Measurements from ENCODE around the gene THBS2. TPM values are rescaled to one million over a fixed set of nuclear protein-coding genes. Genes with fewer than 3 reads are reported as not detected.

THBS2 gene
- total and polyA plus RNA-seq, 4 donors = 5.5 to 35.4 (median 24.1) TPM

DNA sequence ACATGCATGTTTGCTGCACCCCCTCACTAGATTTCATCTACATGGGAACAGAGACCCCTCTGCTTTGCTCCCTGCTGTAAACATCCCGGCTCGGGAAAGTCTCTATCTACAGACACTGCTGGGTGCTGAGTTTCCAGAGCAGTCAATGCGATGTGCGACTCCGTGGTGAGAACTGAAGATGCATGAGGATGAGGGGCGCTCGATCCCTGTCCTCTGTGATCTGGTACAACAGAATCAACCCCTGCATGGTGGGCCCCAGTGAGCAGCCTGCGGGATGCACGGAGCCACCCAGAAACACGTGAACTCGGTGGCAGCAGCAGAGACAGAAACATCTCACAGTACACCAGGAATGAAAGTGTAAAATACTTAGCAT lies 83.1 kb downstream of the THBS2 start:
- Histone ChIP-seq H3K36me3 (ENCODE audit: control insufficient read depth in 4 of 4, insufficient read depth in 4 of 4, low read length in 4 of 4) (no peaks in the 10 kb centered on the region), H3K27ac (ENCODE audit: low read depth in 1 of 2, low read length in 1 of 2) (no peak overlapping the region), H3K4me1 (ENCODE audit: control insufficient read depth in 5 of 5, insufficient read depth in 5 of 5, low read length in 5 of 5) (peaks cover 0 to 5% (median 0%) of the 10 kb centered on the region in 5 donors), H3K9ac (ENCODE audit: insufficient read depth in 1 of 2, low read length in 2 of 2) (no peak overlapping the region), H3K9me3 (ENCODE audit: control insufficient read depth in 4 of 4, insufficient read depth in 3 of 4, low read length in 3 of 4) (no peaks in the 10 kb centered on the region), H3K27me3 (ENCODE audit: control insufficient read depth in 3 of 3, insufficient read depth in 3 of 3, low read length in 2 of 3) (no peaks in the 10 kb centered on the region), H3K4me3 (no peak overlapping the region)
- 86 to 93% methylated on average over 11 of the region's 11 CpGs for WGBS, 2 donors
- TF ChIP-seq, protein P1, sequence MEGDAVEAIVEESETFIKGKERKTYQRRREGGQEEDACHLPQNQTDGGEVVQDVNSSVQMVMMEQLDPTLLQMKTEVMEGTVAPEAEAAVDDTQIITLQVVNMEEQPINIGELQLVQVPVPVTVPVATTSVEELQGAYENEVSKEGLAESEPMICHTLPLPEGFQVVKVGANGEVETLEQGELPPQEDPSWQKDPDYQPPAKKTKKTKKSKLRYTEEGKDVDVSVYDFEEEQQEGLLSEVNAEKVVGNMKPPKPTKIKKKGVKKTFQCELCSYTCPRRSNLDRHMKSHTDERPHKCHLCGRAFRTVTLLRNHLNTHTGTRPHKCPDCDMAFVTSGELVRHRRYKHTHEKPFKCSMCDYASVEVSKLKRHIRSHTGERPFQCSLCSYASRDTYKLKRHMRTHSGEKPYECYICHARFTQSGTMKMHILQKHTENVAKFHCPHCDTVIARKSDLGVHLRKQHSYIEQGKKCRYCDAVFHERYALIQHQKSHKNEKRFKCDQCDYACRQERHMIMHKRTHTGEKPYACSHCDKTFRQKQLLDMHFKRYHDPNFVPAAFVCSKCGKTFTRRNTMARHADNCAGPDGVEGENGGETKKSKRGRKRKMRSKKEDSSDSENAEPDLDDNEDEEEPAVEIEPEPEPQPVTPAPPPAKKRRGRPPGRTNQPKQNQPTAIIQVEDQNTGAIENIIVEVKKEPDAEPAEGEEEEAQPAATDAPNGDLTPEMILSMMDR (IDR thresholded peaks at IDR 0.05; ENCODE audit: control extremely low read depth, extremely low read depth) = no peak
- ATAC-seq (ENCODE audit: insufficient read depth, low FRiP score) (no peak), DNase-seq (no peak)

DNA sequence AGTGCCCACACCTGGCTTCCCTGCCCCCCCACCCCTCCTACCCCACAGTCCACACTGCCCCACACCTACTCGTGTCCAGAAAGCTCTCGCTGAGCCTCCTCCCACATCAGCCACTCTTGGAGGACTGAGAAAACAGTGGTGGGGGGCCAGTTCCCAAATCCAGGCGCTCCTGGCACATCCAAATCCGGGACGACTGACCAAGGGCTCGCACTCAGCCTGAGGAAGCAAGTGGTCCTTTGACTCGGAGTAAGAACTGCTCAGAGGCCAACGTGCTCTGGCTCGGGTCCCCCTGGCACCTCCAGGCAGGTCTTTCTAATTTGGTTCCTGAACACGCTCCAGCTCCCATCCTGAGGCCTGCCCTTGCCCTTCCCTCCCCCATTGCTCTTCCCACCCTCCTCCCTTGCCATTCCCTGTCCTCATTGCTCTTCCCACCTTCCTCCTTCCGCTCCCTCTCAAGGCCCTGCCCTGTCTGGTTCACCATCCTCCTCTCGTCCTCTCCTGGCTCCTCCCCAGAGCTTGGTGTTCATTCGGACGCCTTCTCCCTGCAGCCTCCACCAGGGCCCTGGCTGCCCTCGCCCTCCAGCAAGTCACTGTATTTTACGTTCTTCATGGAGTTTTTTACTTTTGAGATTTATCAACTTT lies 83.6 kb downstream of the THBS2 start:
- Histone ChIP-seq H3K27me3 (ENCODE audit: control insufficient read depth in 3 of 3, insufficient read depth in 3 of 3, low read length in 2 of 3) (no peaks in the 10 kb centered on the region), H3K9me3 (ENCODE audit: control insufficient read depth in 4 of 4, insufficient read depth in 3 of 4, low read length in 3 of 4) (no peaks in the 10 kb centered on the region), H3K27ac (ENCODE audit: low read depth in 1 of 2, low read length in 1 of 2) (no peak overlapping the region), H3K4me1 (ENCODE audit: control insufficient read depth in 5 of 5, insufficient read depth in 5 of 5, low read length in 5 of 5) (peaks cover 0 to 5% (median 0%) of the 10 kb centered on the region in 5 donors), H3K9ac (ENCODE audit: insufficient read depth in 1 of 2, low read length in 2 of 2) (no peak overlapping the region), H3K4me3 (no peak overlapping the region), H3K36me3 (ENCODE audit: control insufficient read depth in 4 of 4, insufficient read depth in 4 of 4, low read length in 4 of 4) (no peaks in the 10 kb centered on the region)
- ATAC-seq (ENCODE audit: insufficient read depth, low FRiP score) = no peak
- WGBS, 2 donors = 85% methylated on average over 16 of the region's 16 CpGs
- no peak for DNase-seq
- TF ChIP-seq, protein P1 (IDR thresholded peaks at IDR 0.05; ENCODE audit: control extremely low read depth, extremely low read depth) = no peak

DNA sequence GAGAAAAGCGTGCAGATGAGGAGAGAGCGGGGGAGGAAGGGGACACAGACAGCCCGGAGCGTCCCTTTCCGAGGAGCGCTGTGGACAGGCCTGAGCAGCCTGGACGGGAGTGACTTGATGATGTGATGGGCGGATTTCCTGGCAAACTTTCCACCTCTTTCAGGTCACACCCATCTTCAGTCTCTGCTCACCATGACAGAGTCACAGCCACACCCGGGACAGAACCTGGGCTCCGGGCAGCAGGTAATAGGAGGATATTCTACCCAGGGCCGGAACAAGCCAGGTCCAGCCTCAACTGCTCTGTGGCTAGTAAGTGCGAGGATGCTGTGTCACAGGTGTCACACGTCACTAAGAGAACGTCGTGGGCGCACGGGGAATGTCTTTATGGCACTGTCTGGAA lies 84.3 kb downstream of the THBS2 start:
- no peak for ATAC-seq (ENCODE audit: insufficient read depth, low FRiP score)
- Histone ChIP-seq H3K36me3 (ENCODE audit: control insufficient read depth in 4 of 4, insufficient read depth in 4 of 4, low read length in 4 of 4) (no peaks in the 10 kb centered on the region), H3K9me3 (ENCODE audit: control insufficient read depth in 4 of 4, insufficient read depth in 3 of 4, low read length in 3 of 4) (no peaks in the 10 kb centered on the region), H3K4me3 (no peak overlapping the region), H3K27ac (ENCODE audit: low read depth in 1 of 2, low read length in 1 of 2) (no peak overlapping the region), H3K9ac (ENCODE audit: insufficient read depth in 1 of 2, low read length in 2 of 2) (no peak overlapping the region), H3K4me1 (ENCODE audit: control insufficient read depth in 5 of 5, insufficient read depth in 5 of 5, low read length in 5 of 5) (peaks cover 0 to 5% (median 0%) of the 10 kb centered on the region in 5 donors), H3K27me3 (ENCODE audit: control insufficient read depth in 3 of 3, insufficient read depth in 3 of 3, low read length in 2 of 3) (no peaks in the 10 kb centered on the region)
- TF ChIP-seq, protein P1 (IDR thresholded peaks at IDR 0.05; ENCODE audit: control extremely low read depth, extremely low read depth) = no peak
- DNase-seq = peak in 1 of 3 donors; percentile 47
- 82 to 84% methylated on average over 16 to 17 of the region's 17 CpGs for WGBS, 2 donors

DNA sequence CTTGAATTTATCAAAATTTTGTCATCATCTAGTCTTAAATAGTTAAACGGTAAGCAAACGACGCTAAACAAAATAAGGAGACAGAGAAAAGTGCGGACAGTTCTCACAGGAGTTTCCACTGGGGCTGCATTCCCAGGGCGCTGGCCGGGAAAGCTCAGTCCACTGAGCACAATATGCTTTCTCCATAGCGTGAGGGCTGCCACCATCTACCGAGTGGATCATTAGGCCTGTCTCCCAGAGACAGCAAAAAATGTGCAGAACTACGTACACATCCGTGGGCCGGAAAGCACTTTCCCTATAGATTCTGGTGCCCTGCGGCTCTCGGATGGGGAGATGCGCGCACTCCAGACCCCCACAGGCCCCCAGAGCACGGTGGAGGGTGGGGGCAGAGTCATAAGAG lies 84.9 kb downstream of the THBS2 start:
- H3K27ac ChIP-seq (ENCODE audit: low read depth in 1 of 2, low read length in 1 of 2) = no peak overlapping the region
- WGBS, 2 donors = 84 to 85% methylated on average over 16 of the region's 16 CpGs

More for the DNA sequence above, 84.9 kb downstream of the THBS2 start:
- no peak overlapping the region for H3K4me3 ChIP-seq
- H3K27me3 ChIP-seq (ENCODE audit: control insufficient read depth in 3 of 3, insufficient read depth in 3 of 3, low read length in 2 of 3) = no peaks in the 10 kb centered on the region
- peaks cover 0 to 5% (median 0%) of the 10 kb centered on the region in 5 donors for H3K4me1 ChIP-seq (ENCODE audit: control insufficient read depth in 5 of 5, insufficient read depth in 5 of 5, low read length in 5 of 5)
- ATAC-seq (ENCODE audit: insufficient read depth, low FRiP score) (no peak), DNase-seq (no peak)
- TF ChIP-seq, protein P1 (IDR thresholded peaks at IDR 0.05; ENCODE audit: control extremely low read depth, extremely low read depth) = no peak
- no peaks in the 10 kb centered on the region for H3K36me3 ChIP-seq (ENCODE audit: control insufficient read depth in 4 of 4, insufficient read depth in 4 of 4, low read length in 4 of 4)
- no peaks in the 10 kb centered on the region for H3K9me3 ChIP-seq (ENCODE audit: control insufficient read depth in 4 of 4, insufficient read depth in 3 of 4, low read length in 3 of 4)
- no peak overlapping the region for H3K9ac ChIP-seq (ENCODE audit: insufficient read depth in 1 of 2, low read length in 2 of 2)

All from lung (tissue), 12 donors.